K562 (cell line): ENCODE data around the gene SMOC2. TPM values are rescaled to one million over a fixed set of nuclear protein-coding genes. Genes with fewer than 3 reads are reported as not detected.

Source experiments
- ATAC-seq: fragments of 200-7000 bp; cut with Tn5 transposase; 3 replicates; pipeline ENCODE4 v1.9.1; 2020; ENCODE audit warnings: moderate library complexity
- BruUV-seq: library from RNA; stranded (reverse); fragments of 400-500 nt; replicated peaks from 2 replicates; lab custom pipeline; 2021; lab: Mats Ljungman, UMichigan
- CTCF ChIA-PET: fragments of 300-600 bp; formaldehyde crosslinking; extraction: SDS; loops from one replicate; lab custom pipeline; 2021; ENCODE audit warnings: low intra/inter-chr PET ratio; lab: Yijun Ruan, JAX
- POLR2A ChIA-PET: fragments of 300-600, 350-650 bp; sonication (Branson Sonifier 250); formaldehyde crosslinking; extraction: SDS; loops from one replicate; lab custom pipeline; 2021; ENCODE audit warnings: antibody characterized with exemption, inconsistent platforms; lab: Yijun Ruan, JAX
- DNase-seq, 4 experiments: peaks; one replicate each; pipeline versions ENCODE4 v3.0.0 to v3.0.0-alpha.2; 2011 to 2018; ENCODE audit warnings: low spot score in 3 of 4, mixed read lengths in 3 of 4; ENCODE audit errors: extremely low read depth in 1 of 4
- FAIRE-seq: peaks from 2 replicates; lab custom pipeline; 2011; peaks lifted over from hg19 to GRCh38; lab: Jason Lieb, UNC
- H2AFZ ChIP-seq: 2 replicates; pipeline ENCODE4 v1.6.0; 2011; ENCODE audit warnings: low read depth, low read length, control low read depth, inconsistent platforms
- H3K27ac ChIP-seq: fragments of 200-600 bp; 3 replicates; pipeline ENCODE4 v1.8.0; 2011; ENCODE audit warnings: low read depth, mild to moderate bottlenecking, control low read depth, inconsistent platforms, low read length, moderate library complexity, mixed read lengths; ENCODE audit errors: extremely low read depth
- H3K27me3 ChIP-seq, 2 experiments: fragments of 300-600 bp in 1 of 2; 2 replicates in 1 of 2; 3 replicates in 1 of 2; pipeline versions ENCODE4 v1.6.0 to v1.8.0; 2011; ENCODE audit warnings: inconsistent platforms in 2 of 2, low read length in 2 of 2, mild to moderate bottlenecking in 1 of 2, mixed read lengths in 1 of 2, moderate library complexity in 1 of 2; ENCODE audit not compliant: control insufficient read depth in 2 of 2, insufficient read depth in 2 of 2
- H3K36me3 ChIP-seq: fragments of 300-600 bp; 3 replicates; pipeline ENCODE4 v1.8.0; 2011; ENCODE audit warnings: mild to moderate bottlenecking, low read length, inconsistent platforms; ENCODE audit not compliant: control insufficient read depth, insufficient read depth
- H3K4me1 ChIP-seq, 2 experiments: fragments of 200-600 bp in 1 of 2; replicated peaks in 1 of 2; 2 replicates in 1 of 2; 3 replicates in 1 of 2; pipeline versions ENCODE4 v1.5.1 to v1.8.0; 2011; ENCODE audit warnings: inconsistent platforms in 2 of 2, low read length in 2 of 2, mild to moderate bottlenecking in 1 of 2, mixed read lengths in 1 of 2, moderate library complexity in 1 of 2; ENCODE audit not compliant: control insufficient read depth in 2 of 2, insufficient read depth in 2 of 2
- H3K4me2 ChIP-seq: 2 replicates; pipeline ENCODE4 v1.6.1; 2011; ENCODE audit warnings: low read length, control low read depth, inconsistent platforms, mixed read lengths; ENCODE audit not compliant: insufficient read depth
- H3K4me3 ChIP-seq: fragments of 200-600 bp; sonication (generic), shearing (Covaris generic); 2 replicates; pipeline ENCODE4 v1.5.1; 2016; ENCODE audit warnings: control low read depth, inconsistent platforms
- H3K79me2 ChIP-seq: fragments of 200-600 bp; 3 replicates; pipeline ENCODE4 v1.8.0; 2011; ENCODE audit warnings: low read length, inconsistent platforms; ENCODE audit not compliant: control insufficient read depth, insufficient read depth
- H3K9ac ChIP-seq, 2 experiments: 2 replicates each; pipeline versions ENCODE4 v1.6.0 to v1.6.1; 2011; ENCODE audit warnings: low read depth in 2 of 2, low read length in 2 of 2, control low read depth in 1 of 2, inconsistent platforms in 1 of 2, mild to moderate bottlenecking in 1 of 2, mixed read lengths in 1 of 2; ENCODE audit not compliant: insufficient read depth in 1 of 2
- H3K9me1 ChIP-seq: one replicate; pipeline ENCODE4 v1.6.0; 2011; ENCODE audit warnings: inconsistent platforms, mild to moderate bottlenecking, low read length, moderate library complexity; ENCODE audit not compliant: control insufficient read depth, insufficient read depth
- H3K9me3 ChIP-seq: replicated peaks from 2 replicates; pipeline ENCODE4 v1.5.1; 2011; ENCODE audit warnings: low read depth, low read length, inconsistent platforms; ENCODE audit not compliant: control insufficient read depth, insufficient read depth
- H4K20me1 ChIP-seq: replicated peaks from 2 replicates; pipeline ENCODE4 v1.6.1; 2011; ENCODE audit warnings: low read length, inconsistent platforms, mixed read lengths; ENCODE audit not compliant: control insufficient read depth, insufficient read depth
- BRCA1 ChIP-seq, 2 experiments: fragments of 450-650 bp in 1 of 2; sonication (generic) in 1 of 2; formaldehyde crosslinking in 1 of 2; IDR thresholded peaks; 2 replicates each; pipeline versions ENCODE4 v1.5.0 to v1.6.1; 2017 to 2020; ENCODE audit warnings: mild to moderate bottlenecking in 1 of 2, missing genetic modification reagents in 1 of 2
- CBX1 ChIP-seq: sonication (generic); IDR thresholded peaks from 2 replicates; pipeline ENCODE4 v1.6.1; 2016; ENCODE audit warnings: antibody characterized with exemption, low read depth, mild to moderate bottlenecking
- COPS2 ChIP-seq: fragments of 450-650 bp; conservative IDR thresholded peaks from 2 replicates; pipeline ENCODE4 v1.6.1; 2016; ENCODE audit warnings: mild to moderate bottlenecking, moderate library complexity
- ETS2 ChIP-seq: IDR thresholded peaks from 2 replicates; pipeline ENCODE4 v1.6.1; 2016; ENCODE audit warnings: borderline replicate concordance, missing genetic modification characterization, mild to moderate bottlenecking, moderate library complexity, missing compliant biosample characterization; ENCODE audit not compliant: poor library complexity, severe bottlenecking
- MEF2A ChIP-seq: IDR thresholded peaks from 2 replicates; pipeline ENCODE4 v1.6.1; 2011; ENCODE audit warnings: low read depth, mild to moderate bottlenecking, low read length, moderate library complexity; ENCODE audit not compliant: control insufficient read depth
- RBBP5 ChIP-seq: fragments of 200-600 bp; sonication (generic); IDR thresholded peaks from 2 replicates; pipeline ENCODE4 v1.6.1; 2012; ENCODE audit warnings: borderline replicate concordance, mild to moderate bottlenecking, low read length, control low read depth, inconsistent platforms; ENCODE audit not compliant: insufficient read depth, poor library complexity, severe bottlenecking
- SREBF2 ChIP-seq: sonication (generic); formaldehyde crosslinking; IDR thresholded peaks from 2 replicates; pipeline ENCODE4 v1.4.0; 2020; ENCODE audit warnings: mild to moderate bottlenecking, missing genetic modification reagents
- TBL1XR1 ChIP-seq, 2 experiments: IDR thresholded peaks; 2 replicates each; pipeline ENCODE4 v1.6.1; 2012; ENCODE audit warnings: improper control_type of control experiment in 2 of 2, low read length in 2 of 2, mild to moderate bottlenecking in 1 of 2
- ZZZ3 ChIP-seq: fragments of 450-650 bp; IDR thresholded peaks from 2 replicates; pipeline ENCODE4 v1.6.1; 2016; ENCODE audit warnings: antibody characterized with exemption, mild to moderate bottlenecking, moderate library complexity
- WGBS: fragments of 100-300 bp; shearing (Covaris generic); methylation state at CpG from one replicate; pipeline ENCODE4 v1.1.6; 2016; ENCODE audit warnings: low coverage, mixed read lengths; ENCODE audit not compliant: insufficient coverage; ENCODE audit errors: missing lambda C conversion rate; 5-methylcytosine and 5-hydroxymethylcytosine counted together
- in situ Hi-C: fragments of 300-500 bp; cut with MboI; formaldehyde crosslinking; loops from 4 replicates; pipeline ENCODE4 v1.15.0; 2018; ENCODE audit warnings: inconsistent platforms, mixed read lengths
- intact Hi-C: fragments of 100-400 bp; cut with micrococcal nuclease; formaldehyde crosslinking; loops from 2 replicates; pipeline ENCODE4 v1.14.2; 2022
- polyA plus RNA-seq, 8 experiments: library from polyadenylated mRNA; depleted of rRNA in 4 of 8; stranded (reverse) in 5 of 8; unstranded in 3 of 8; fragments of >200 nt; fragmentation: Nextera tagmentation in 2 of 8; fragmentation: Illumina TruSeq in 1 of 8; extraction: Ambion mirVana in 2 of 8; extraction: Trizol in 1 of 8; gene quantifications; 2 replicates each; pipeline versions ENCODE4 v1.2.1 to v1.2.3, GENCODE V29; 2011 to 2014; ENCODE audit warnings: inconsistent platforms in 1 of 8, missing spikeins in 1 of 8
- total RNA-seq, 7 experiments: library from RNA; depleted of rRNA in 6 of 7; stranded (reverse); fragments of >200 nt in 6 of 7; fragmentation: Illumina TruSeq in 2 of 7; extraction: Trizol in 2 of 7; gene quantifications; 2 replicates each; pipeline versions ENCODE4 v1.2.1 to v1.2.3, GENCODE V29; 2011 to 2021; ENCODE audit warnings: low replicate concordance in 1 of 7
- TF ChIP-seq, protein P1 (sequence below): fragments of 250-450 bp; sonication (Bioruptor Pico); IDR thresholded peaks from 2 replicates; pipeline ENCODE4 v1.5.0; 2020; ENCODE audit warnings: mild to moderate bottlenecking, borderline replicate concordance
- TF ChIP-seq, protein P2 (sequence below): fragments of 250-450 bp; sonication (Bioruptor Pico); IDR thresholded peaks from 2 replicates; pipeline ENCODE4 v1.8.0; 2021; ENCODE audit warnings: mild to moderate bottlenecking, moderate library complexity
- TF ChIP-seq, protein P3 (sequence below): fragments of 250-450 bp; sonication (Bioruptor Pico); IDR thresholded peaks from 2 replicates; pipeline ENCODE4 v1.8.0; 2022; ENCODE audit warnings: moderate library complexity, mild to moderate bottlenecking, inconsistent platforms
- TF ChIP-seq, protein P4 (sequence below), 2 experiments: IDR thresholded peaks in 1 of 2; conservative IDR thresholded peaks in 1 of 2; 2 replicates each; pipeline ENCODE4 v1.6.1; 2016; ENCODE audit warnings: low read depth in 2 of 2, mild to moderate bottlenecking in 1 of 2, missing compliant biosample characterization in 1 of 2, missing genetic modification characterization in 1 of 2, moderate library complexity in 1 of 2

The SMOC2 gene
- total and polyA plus RNA-seq, 9 of the 15 experiments (the other 6 are each of a cell fraction or from before 2014, with no cell fraction given): 0.45 to 2.3 (median 1.1) TPM

DNA sequence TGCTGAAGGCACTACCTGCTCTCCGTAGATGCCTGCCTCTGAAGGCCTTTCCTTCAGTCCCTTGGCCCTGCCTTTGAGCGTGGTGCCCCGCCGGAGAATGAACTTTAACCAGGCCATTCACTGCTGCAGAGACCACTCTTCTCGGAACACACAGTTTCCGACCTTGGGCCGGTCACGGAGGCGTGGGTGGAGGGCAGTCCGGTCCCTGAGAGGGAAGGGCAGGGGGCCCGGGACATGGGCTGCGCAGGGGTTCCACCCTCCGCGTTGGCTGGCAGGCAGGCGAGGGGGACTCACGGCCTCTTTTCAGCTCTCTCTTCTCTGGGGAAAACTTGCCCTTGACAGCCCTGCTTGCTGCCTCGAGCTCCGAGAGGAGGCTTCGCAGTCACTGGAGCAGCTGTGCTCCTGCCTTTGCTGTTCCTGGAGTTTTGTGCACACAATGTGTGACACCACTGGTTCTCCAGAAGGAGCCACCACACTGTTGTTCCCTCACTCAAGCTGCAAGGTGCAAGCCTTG lies 187.8 kb downstream of the SMOC2 start:
- CTCF ChIA-PET: no interaction called here
- no peak for FAIRE-seq

More for the DNA sequence above, 187.8 kb downstream of the SMOC2 start:
- no peak for TF ChIP-seq ETS2 (tag)
- TF ChIP-seq, protein P1, sequence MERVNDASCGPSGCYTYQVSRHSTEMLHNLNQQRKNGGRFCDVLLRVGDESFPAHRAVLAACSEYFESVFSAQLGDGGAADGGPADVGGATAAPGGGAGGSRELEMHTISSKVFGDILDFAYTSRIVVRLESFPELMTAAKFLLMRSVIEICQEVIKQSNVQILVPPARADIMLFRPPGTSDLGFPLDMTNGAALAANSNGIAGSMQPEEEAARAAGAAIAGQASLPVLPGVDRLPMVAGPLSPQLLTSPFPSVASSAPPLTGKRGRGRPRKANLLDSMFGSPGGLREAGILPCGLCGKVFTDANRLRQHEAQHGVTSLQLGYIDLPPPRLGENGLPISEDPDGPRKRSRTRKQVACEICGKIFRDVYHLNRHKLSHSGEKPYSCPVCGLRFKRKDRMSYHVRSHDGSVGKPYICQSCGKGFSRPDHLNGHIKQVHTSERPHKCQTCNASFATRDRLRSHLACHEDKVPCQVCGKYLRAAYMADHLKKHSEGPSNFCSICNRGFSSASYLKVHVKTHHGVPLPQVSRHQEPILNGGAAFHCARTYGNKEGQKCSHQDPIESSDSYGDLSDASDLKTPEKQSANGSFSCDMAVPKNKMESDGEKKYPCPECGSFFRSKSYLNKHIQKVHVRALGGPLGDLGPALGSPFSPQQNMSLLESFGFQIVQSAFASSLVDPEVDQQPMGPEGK (CRISPR knock-in tag): no peak
- TF ChIP-seq CBX1: no peak
- no peak for TF ChIP-seq BRCA1 (IDR thresholded peaks at IDR 0.05)
- TF ChIP-seq BRCA1 (CRISPR knock-in tag; IDR thresholded peaks at IDR 0.05): no peak
- no peak for TF ChIP-seq ZZZ3
- TF ChIP-seq TBL1XR1 (IDR thresholded peaks at IDR 0.05; ENCODE audit: low read length in 2 of 2): no peak
- TF ChIP-seq, protein P2, sequence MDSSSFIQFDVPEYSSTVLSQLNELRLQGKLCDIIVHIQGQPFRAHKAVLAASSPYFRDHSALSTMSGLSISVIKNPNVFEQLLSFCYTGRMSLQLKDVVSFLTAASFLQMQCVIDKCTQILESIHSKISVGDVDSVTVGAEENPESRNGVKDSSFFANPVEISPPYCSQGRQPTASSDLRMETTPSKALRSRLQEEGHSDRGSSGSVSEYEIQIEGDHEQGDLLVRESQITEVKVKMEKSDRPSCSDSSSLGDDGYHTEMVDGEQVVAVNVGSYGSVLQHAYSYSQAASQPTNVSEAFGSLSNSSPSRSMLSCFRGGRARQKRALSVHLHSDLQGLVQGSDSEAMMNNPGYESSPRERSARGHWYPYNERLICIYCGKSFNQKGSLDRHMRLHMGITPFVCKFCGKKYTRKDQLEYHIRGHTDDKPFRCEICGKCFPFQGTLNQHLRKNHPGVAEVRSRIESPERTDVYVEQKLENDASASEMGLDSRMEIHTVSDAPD (CRISPR knock-in tag): no peak
- TF ChIP-seq, protein P3, sequence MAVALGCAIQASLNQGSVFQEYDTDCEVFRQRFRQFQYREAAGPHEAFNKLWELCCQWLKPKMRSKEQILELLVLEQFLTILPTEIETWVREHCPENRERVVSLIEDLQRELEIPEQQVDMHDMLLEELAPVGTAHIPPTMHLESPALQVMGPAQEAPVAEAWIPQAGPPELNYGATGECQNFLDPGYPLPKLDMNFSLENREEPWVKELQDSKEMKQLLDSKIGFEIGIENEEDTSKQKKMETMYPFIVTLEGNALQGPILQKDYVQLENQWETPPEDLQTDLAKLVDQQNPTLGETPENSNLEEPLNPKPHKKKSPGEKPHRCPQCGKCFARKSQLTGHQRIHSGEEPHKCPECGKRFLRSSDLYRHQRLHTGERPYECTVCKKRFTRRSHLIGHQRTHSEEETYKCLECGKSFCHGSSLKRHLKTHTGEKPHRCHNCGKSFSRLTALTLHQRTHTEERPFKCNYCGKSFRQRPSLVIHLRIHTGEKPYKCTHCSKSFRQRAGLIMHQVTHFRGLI: no peak
- no peak for TF ChIP-seq SREBF2 (CRISPR knock-in tag)
- no peak for TF ChIP-seq RBBP5
- TF ChIP-seq COPS2: no peak
- TF ChIP-seq, protein P4, sequence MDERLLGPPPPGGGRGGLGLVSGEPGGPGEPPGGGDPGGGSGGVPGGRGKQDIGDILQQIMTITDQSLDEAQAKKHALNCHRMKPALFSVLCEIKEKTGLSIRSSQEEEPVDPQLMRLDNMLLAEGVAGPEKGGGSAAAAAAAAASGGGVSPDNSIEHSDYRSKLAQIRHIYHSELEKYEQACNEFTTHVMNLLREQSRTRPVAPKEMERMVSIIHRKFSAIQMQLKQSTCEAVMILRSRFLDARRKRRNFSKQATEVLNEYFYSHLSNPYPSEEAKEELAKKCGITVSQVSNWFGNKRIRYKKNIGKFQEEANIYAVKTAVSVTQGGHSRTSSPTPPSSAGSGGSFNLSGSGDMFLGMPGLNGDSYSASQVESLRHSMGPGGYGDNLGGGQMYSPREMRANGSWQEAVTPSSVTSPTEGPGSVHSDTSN (CRISPR knock-in tag; IDR thresholded peaks at IDR 0.05; ENCODE audit: low read depth): no peak
- TF ChIP-seq, protein P4 (tag; conservative IDR thresholded peaks at IDR 0.05; ENCODE audit: low read depth): no peak
- no peak for TF ChIP-seq MEF2A
- peaks cover 0 to 4% of the 10 kb centered on the region in 2 experiments; a peak in 1 of 5 replicates for H3K4me1 ChIP-seq
- H3K9ac ChIP-seq: no peak overlapping the region; a peak in 1 of 4 replicates
- peaks cover 3% of the 10 kb centered on the region; the same call in 1 of the 2 replicates for H4K20me1 ChIP-seq
- no peaks in the 10 kb centered on the region for H3K9me3 ChIP-seq
- POLR2A ChIA-PET: interaction anchor here (0.7 to 1.3 kb wide), 2 partner anchors 9 to 699 kb away, joined by 4 read pairs; no protein-coding TSS in a partner anchor
- H3K27ac ChIP-seq: no peak overlapping the region
- intact Hi-C loops (no loop called here), in situ Hi-C loops (no loop called here)
- H3K4me3 ChIP-seq: no peak overlapping the region
- BruUV-seq: no TSS peak
- DNase-seq: no peak
- no peaks in the 10 kb centered on the region for H3K36me3 ChIP-seq
- H3K79me2 ChIP-seq: no peaks in the 10 kb centered on the region
- 20% methylated on average over 19 of the region's 19 CpGs for WGBS
- H3K9me1 ChIP-seq: no peaks in the 10 kb centered on the region
- no peak overlapping the region for H2AFZ ChIP-seq
- no peak overlapping the region for H3K4me2 ChIP-seq
- peaks cover 5 to 34% of the 10 kb centered on the region in 2 experiments; a peak in 3 of 5 replicates for H3K27me3 ChIP-seq
- no peak for ATAC-seq
